Stimulated activated CD8-positive, alpha-beta memory T cell treated with anti-CD3 and anti-CD28 coated beads, Interleukin-12 subunit alpha, Interleukin-12 subunit beta, amount 100 ng/mL, for 1 hour (primary cell): ENCODE results near the gene DIAPH3.

ENCODE experiments used
- DNase-seq: peaks from one replicate; pipeline ENCODE4 v3.0.0-alpha.2; 2020; ENCODE audit warnings: low read depth

DIAPH3 gene

GRCh38 chr13:59776924-59777690, 386.6 kb downstream of the DIAPH3 start:
- DNase-seq, result no peak

- DNase-seq, result no peak
Observed at GRCh38 chr13:59774491-59774971, 389.2 kb downstream of the DIAPH3 start.

- no peak for DNase-seq
Observed at GRCh38 chr13:59771272-59771671, 392.5 kb downstream of the DIAPH3 start.

- no peak for DNase-seq
Observed at GRCh38 chr13:59770451-59770850, 393.3 kb downstream of the DIAPH3 start.

- DNase-seq, result no peak
Observed at GRCh38 chr13:59766236-59766635, 397.5 kb downstream of the DIAPH3 start.

- DNase-seq, result no peak
Observed at GRCh38 chr13:59755632-59756290, 408.0 kb downstream of the DIAPH3 start.

- no peak for DNase-seq
Observed at GRCh38 chr13:59754411-59754810, 409.3 kb downstream of the DIAPH3 start.

GRCh38 chr13:59750860-59751259, 412.9 kb downstream of the DIAPH3 start:
- no peak for DNase-seq

GRCh38 chr13:59748046-59748445, 415.7 kb downstream of the DIAPH3 start:
- no peak for DNase-seq

DNA sequence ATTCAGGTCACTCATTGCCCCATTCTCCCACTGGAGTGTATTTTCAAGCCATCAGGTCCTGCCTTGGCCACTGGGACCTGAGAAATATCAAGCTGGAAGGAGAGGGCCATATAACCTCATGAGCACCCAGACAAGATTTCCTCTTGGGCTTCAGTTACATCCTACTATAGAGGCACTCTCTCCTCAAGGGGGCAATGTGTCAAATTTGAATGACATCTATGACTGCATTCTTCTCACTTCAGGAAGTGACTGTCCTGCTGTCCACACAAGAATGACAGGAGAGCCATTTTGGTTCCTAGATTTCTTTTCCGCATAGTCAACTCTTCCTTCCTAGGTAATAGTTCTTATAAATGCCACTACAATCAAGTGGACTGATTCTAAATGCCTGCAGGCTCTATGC, 416.2 kb downstream of the DIAPH3 start:
- no peak for DNase-seq

GRCh38 chr13:59746291-59746962, 417.3 kb downstream of the DIAPH3 start:
- DNase-seq, result no peak

- no peak for DNase-seq
Observed at GRCh38 chr13:59745392-59745788, 418.3 kb downstream of the DIAPH3 start.

DNA sequence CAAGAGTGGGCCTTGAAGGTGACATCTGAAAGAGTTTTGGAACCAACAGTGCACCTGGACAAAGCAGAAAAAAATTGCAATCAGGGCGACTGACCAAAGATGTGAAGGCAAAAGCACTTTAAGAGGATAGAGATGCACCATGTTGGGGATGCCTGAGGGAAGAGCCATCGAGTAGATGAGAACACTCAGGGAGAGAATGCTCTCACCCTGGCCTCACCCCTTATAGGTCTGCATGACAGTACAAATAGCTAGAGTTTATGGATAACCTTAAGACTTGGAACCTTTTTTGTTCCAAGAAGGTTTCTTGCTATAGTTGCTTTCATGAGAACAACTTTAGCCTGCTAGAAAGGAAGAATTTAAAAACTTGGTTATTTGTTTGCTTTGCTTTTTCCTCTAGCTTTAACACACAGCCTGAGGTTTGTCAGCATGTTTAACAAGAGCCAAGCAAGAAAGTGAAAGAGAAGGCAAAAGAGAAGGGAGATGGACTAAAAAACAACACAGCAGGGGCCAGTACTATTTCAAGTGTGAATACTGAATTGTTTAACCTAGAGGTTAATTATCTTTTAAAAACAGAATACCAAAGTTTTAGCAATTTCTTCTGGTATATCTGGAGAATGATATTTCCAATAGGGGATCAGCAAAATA, 418.9 kb downstream of the DIAPH3 start:
- DNase-seq, result no peak

- DNase-seq, result no peak
Observed at GRCh38 chr13:59743195-59743594, 420.5 kb downstream of the DIAPH3 start.

- DNase-seq, result no peak
Observed at GRCh38 chr13:59742467-59742866, 421.3 kb downstream of the DIAPH3 start.

DNA sequence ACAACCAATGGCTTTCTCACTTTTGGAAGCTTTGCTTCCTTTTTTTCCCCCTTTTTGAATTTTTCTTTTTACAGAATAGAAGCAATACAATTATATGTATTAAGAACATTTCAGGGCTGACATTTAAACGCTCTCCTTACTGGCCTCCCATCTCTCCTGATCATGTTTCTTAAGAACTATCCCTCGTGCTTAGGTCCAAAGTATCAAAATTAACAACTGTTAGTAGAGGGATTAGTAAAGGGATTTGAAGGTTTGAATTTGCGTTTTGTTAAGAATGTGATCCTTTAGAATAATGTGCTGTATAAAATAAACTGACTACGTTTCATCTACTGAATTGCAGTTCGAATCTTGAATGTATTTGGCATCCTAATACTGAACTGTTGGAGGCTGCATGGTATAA, 424.8 kb downstream of the DIAPH3 start:
- no peak for DNase-seq

DNA sequence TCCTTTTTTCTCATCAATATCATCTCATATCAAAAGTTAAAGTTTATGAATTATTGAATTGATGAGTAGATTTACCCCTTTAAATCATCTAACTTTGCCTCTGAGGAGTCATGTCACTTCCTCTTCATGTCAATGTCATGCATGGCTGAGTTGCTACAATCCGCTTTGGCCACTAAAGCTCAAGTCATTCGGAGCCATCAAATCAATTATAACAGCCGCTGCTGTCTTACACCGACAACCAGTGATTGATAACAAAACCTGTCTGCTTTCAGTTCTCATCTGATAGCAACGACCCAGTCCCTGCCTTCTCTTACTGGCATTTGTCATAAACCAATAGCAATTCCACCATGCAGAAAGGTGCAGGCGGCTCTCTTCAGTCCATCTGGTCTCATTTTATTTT, 429.3 kb downstream of the DIAPH3 start:
- DNase-seq, result no peak

DNA sequence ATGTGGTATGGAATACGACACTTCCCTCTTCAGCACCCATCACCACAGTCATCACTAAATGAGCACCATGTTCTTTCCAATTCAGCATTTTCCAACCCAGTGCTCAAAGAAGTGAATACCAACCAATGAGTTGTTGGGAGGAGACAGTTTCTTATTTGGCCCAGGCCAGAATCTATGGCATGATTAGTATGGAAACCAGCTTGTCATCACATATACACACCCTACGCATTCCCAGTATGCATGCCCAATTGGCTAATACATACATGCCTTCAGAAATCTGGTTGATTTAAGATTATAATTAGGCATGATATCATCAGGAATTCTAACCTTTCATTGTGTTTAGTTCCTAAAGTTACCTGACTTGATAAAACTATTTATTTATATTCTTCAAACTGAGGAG, 430.0 kb downstream of the DIAPH3 start:
- no peak for DNase-seq

DNA sequence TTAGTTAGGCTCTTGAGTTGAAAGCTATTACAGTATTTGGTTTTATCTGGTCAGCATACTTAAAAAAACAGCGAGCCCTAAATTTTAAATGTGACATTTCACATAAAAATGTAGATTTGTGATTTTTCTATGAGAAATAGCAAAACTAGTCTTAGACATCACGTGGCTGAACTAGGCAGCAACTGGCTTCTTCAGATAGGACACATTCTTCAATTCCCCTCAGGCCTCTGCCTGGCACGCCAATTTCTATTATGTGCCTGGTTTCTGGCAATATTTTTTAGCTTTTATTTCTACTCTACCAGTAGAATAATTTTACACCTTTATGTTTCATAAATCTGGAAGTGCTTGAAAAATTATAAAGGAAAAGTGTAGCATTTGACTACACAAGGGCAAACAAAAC, 433.7 kb downstream of the DIAPH3 start:
- DNase-seq, result no peak

DNA sequence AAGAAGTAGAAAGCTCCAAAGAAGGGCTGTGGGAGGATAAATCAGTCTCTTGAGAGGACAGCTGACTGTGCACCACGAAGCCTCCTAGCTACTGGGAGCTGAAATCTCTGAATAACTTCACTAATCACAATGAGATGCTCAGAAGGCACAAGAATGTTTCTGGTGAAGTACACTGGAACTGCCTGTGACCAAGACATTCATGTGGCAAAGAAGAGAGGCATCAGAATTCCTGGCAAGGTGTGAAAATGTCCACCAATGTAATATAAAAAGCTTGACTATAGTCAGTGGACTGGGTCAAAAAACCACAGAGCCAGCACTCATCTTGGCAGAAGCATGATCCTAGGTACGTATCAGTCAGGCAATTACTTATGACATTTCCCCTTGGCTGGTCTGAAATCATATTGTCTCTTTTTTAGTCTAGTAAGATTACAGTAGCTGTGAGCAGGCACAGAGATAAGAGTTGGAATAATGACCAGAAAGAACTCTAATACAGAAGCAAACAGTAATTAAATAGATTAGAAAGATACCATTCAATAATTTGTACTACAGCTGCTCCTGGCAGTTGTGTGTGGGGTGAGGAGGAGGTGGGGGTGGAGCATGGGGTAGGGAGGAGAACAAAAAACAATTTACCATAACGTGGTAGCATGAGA, 434.7 kb downstream of the DIAPH3 start:
- DNase-seq, result no peak

DNA sequence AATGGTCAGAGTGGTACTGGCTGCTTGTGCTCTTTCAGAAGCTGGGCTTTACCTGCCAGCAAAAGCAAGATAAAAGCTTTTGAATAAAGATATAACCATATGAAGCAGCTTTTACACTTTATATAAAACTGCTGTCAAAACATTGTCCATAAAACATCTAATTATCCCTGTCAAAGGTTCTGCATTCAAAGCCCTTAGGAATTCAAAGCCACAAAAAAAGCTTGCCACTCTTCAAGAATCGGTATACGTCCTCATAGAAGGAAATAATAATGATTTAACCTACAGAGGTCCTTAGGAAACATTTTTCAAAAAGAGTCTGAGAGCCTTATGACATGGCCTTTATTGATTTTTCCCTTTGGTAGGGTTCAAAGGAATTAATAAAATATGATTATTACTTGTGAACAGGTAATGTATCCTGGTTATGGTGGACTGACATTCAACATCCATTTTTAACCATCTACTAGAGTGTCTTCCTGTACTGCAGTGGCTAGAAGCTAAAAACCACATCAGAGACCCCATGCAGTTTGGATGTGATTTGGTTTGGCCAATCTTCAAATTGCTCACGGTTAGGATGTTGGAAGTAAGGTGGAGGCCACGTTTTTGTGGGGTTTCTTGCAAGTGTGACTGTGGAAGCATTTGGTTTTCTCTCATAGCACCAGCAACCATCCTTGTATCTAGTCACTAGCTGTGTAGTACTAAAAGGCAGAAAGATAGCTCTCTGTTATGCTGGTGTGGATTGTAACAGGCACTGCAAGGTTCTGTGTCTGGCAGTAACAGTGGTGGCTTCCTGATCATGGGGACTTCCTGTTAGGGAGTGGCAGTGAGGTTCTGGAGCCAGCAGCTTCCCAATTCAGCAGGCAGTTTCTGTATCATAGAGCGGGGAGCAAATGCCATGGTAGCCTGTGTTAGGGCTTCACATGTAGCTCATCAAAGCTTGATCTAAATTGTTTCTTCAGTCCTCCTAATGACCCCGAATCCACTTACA, 441.5 kb downstream of the DIAPH3 start:
- no peak for DNase-seq
